ENCODE results near the gene NPAS2. TPM values are rescaled to one million over a fixed set of nuclear protein-coding genes. Genes with fewer than 3 reads are reported as not detected.

NPAS2 gene
- total RNA-seq, 1 donor from 2014 or later, result 39.4 TPM

DNA sequence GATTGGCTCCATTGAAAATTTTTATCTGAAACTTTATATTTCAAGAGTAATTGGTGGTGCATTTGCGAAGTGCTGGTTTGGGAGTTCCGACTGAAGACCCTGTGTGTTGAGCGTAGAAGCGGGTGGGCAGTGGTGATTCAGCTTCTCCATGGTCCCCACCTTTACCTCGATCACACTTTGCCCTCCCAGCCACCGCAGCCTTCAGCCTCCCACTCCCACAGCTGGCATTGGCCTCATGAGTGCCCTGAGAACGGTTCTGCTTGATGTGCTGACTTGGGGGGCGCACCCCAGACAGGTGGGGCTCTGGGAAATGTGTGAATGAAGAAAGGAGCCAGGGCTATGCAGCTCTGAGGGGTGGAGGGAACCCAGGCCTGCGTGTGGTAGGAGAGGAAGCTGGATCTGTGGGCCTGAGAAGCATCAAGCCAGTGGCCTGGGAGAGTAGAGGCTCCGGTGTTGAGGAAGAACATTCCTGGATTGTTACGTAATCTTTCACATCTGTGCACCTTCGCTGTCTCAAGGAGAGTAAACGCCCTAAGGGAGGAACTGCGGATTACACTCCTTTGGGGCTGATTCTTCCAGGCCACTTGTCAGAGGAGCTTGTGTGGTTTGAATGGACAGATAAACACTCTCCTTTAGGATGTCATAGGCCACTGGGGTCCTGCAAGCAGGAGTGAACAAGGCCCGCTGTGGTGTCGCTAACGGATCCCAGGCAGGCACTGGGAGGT lies 83.8 kb downstream of the NPAS2 start:
- H3K4me3 Mint-ChIP-seq, result no peak overlapping the region
- peak overlapping the region; percentile 64 for H3K27ac Mint-ChIP-seq
- Histone ChIP-seq H2AFZ (replicated peaks) (no peak overlapping the region), H3K36me3 (no peaks in the 10 kb centered on the region), H3K79me2 (ENCODE audit: low read depth) (no peaks in the 10 kb centered on the region), H3F3A (ENCODE audit: low read depth) (no peaks in the 10 kb centered on the region), H4K20me1 (ENCODE audit: low read depth) (no peaks in the 10 kb centered on the region), H3K9ac (no peak overlapping the region), H3K9me3 (ENCODE audit: low read depth) (no peaks in the 10 kb centered on the region), H3K4me2 (no peak overlapping the region), H3K4me1 (no peaks in the 10 kb centered on the region), H3K27me3 (no peaks in the 10 kb centered on the region), H3K27ac (no peak overlapping the region), H3K4me3 (no peak overlapping the region)
- peaks cover 19% of the 10 kb centered on the region for H3K4me1 Mint-ChIP-seq
- H3K9me3 Mint-ChIP-seq, result peaks cover 3% of the 10 kb centered on the region
- no peaks in the 10 kb centered on the region for H3K36me3 Mint-ChIP-seq
- no peak for TF ChIP-seq EZH2 (IDR thresholded peaks at IDR 0.05)
- TF ChIP-seq EZH2phosphoT487 (IDR thresholded peaks at IDR 0.05), result no peak
- TF ChIP-seq, protein P1, sequence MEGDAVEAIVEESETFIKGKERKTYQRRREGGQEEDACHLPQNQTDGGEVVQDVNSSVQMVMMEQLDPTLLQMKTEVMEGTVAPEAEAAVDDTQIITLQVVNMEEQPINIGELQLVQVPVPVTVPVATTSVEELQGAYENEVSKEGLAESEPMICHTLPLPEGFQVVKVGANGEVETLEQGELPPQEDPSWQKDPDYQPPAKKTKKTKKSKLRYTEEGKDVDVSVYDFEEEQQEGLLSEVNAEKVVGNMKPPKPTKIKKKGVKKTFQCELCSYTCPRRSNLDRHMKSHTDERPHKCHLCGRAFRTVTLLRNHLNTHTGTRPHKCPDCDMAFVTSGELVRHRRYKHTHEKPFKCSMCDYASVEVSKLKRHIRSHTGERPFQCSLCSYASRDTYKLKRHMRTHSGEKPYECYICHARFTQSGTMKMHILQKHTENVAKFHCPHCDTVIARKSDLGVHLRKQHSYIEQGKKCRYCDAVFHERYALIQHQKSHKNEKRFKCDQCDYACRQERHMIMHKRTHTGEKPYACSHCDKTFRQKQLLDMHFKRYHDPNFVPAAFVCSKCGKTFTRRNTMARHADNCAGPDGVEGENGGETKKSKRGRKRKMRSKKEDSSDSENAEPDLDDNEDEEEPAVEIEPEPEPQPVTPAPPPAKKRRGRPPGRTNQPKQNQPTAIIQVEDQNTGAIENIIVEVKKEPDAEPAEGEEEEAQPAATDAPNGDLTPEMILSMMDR (IDR thresholded peaks at IDR 0.05), result no peak
- H3K27me3 Mint-ChIP-seq (ENCODE audit: insufficient read depth, low read depth), result peaks cover 3% of the 10 kb centered on the region
- DNase-seq (ENCODE audit: low spot score), result peak; percentile 58

DNA sequence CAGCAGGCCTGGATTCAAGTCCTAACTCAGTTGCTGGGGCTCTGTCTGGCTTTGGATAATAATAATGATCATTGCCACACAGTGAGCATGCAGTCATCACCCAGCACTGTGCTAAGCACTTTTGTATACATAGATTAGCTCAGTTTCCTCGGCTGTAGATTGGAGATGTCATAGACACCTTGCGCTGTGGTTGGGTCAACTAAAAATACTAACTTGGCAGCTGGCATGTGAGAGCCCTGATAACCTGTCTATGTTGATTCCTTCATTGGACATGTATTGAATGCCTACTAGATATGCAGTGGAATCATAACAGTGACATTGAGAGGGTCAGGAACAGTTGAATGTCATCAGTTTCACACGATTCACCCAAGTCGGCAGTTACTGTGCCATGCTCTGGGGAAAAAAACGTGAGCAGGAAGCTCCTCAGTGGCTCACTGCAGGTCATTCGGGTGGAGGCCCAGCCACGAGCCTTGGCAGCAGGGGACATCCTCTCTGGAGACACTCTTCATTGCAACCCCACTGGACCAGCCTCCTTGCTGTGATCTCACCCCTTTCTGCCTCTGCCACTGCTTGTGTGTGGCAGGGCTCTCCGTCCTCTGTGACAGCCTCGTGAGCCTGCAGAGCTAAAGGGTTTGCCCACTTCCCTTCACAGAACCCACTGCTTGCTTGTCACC lies 85.3 kb downstream of the NPAS2 start:
- no peak overlapping the region for H3K9ac ChIP-seq
- H3K36me3 ChIP-seq, result no peaks in the 10 kb centered on the region
- H3K27me3 ChIP-seq, result no peaks in the 10 kb centered on the region
- H3K9me3 ChIP-seq (ENCODE audit: low read depth), result no peaks in the 10 kb centered on the region
- Mint-ChIP-seq H3K36me3 (no peaks in the 10 kb centered on the region), H3K4me1 (peaks cover 32% of the 10 kb centered on the region), H3K27ac (no peak overlapping the region), H3K4me3 (no peak overlapping the region), H3K9me3 (no peaks in the 10 kb centered on the region), H3K27me3 (ENCODE audit: insufficient read depth, low read depth) (peaks cover 5% of the 10 kb centered on the region)
- H3K79me2 ChIP-seq (ENCODE audit: low read depth), result no peaks in the 10 kb centered on the region
- TF ChIP-seq EZH2phosphoT487 (IDR thresholded peaks at IDR 0.05) (no peak), EZH2 (IDR thresholded peaks at IDR 0.05) (no peak)
- TF ChIP-seq, protein P1 (IDR thresholded peaks at IDR 0.05), result no peak
- H3K4me2 ChIP-seq, result no peak overlapping the region
- H4K20me1 ChIP-seq (ENCODE audit: low read depth), result no peaks in the 10 kb centered on the region
- peaks cover 9% of the 10 kb centered on the region for H3K4me1 ChIP-seq
- no peaks in the 10 kb centered on the region for H3F3A ChIP-seq (ENCODE audit: low read depth)
- no peak overlapping the region for H3K4me3 ChIP-seq
- H2AFZ ChIP-seq (replicated peaks), result no peak overlapping the region
- DNase-seq (ENCODE audit: low spot score), result no peak
- no peak overlapping the region for H3K27ac ChIP-seq

DNA sequence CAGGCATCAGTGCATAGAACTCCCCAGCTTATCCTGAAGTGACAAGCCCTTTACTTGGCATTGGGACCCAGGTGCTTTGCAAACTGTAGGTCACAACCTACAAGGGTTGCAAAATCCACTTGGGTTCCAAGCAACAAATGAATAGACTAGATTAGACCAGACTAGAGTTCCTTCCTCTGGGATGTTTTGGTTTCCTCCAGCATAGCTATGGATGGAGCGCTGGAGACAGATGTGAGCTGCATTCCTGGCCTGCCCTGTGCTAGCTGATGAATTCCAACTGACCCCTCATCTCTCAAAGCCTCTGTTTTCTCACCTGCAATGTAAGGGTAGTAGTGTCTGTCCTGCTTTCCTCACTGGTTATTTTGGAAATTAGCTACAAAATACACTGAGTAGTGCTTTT lies 86.2 kb downstream of the NPAS2 start:
- Histone ChIP-seq H2AFZ (replicated peaks) (no peak overlapping the region), H3F3A (ENCODE audit: low read depth) (no peaks in the 10 kb centered on the region), H3K36me3 (no peaks in the 10 kb centered on the region), H3K79me2 (ENCODE audit: low read depth) (no peaks in the 10 kb centered on the region), H3K9ac (no peak overlapping the region), H3K4me1 (peaks cover 9% of the 10 kb centered on the region), H3K4me2 (no peak overlapping the region), H3K4me3 (no peak overlapping the region), H4K20me1 (ENCODE audit: low read depth) (no peaks in the 10 kb centered on the region), H3K9me3 (ENCODE audit: low read depth) (no peaks in the 10 kb centered on the region), H3K27ac (no peak overlapping the region), H3K27me3 (no peaks in the 10 kb centered on the region)
- H3K9me3 Mint-ChIP-seq, result no peaks in the 10 kb centered on the region
- H3K27me3 Mint-ChIP-seq (ENCODE audit: insufficient read depth, low read depth), result peaks cover 5% of the 10 kb centered on the region
- peaks cover 33% of the 10 kb centered on the region for H3K4me1 Mint-ChIP-seq
- TF ChIP-seq EZH2phosphoT487 (IDR thresholded peaks at IDR 0.05) (no peak), EZH2 (IDR thresholded peaks at IDR 0.05) (no peak)
- TF ChIP-seq, protein P1 (IDR thresholded peaks at IDR 0.05), result no peak
- no peak overlapping the region for H3K4me3 Mint-ChIP-seq
- DNase-seq (ENCODE audit: low spot score), result no peak
- no peaks in the 10 kb centered on the region for H3K36me3 Mint-ChIP-seq
- H3K27ac Mint-ChIP-seq, result no peak overlapping the region
